Body of pancreas (tissue), 4 donors: ENCODE results near the gene SWSAP1. TPM values are rescaled to one million over a fixed set of nuclear protein-coding genes. Genes with fewer than 3 reads are reported as not detected.

Experiments used
- ATAC-seq: fragments of 150-250 bp; one replicate; pipeline ENCODE4 v1.9.1; 2016
- DNase-seq, 4 donors: peaks; one replicate each; pipeline ENCODE4 v3.0.0-alpha.2; 2019
- H3K27ac ChIP-seq, 4 donors: fragments of 200-600 bp; sonication (generic); 1 replicate in 3 of 4; 2 replicates in 1 of 4; pipeline versions ENCODE4 v1.5.1 to v1.6.1; 2016 to 2019; ENCODE audit warnings: mild to moderate bottlenecking in 1 of 4, mixed read lengths in 1 of 4, moderate library complexity in 1 of 4
- H3K27me3 ChIP-seq, 2 donors: fragments of 200-600 bp; sonication (generic); one replicate each; pipeline ENCODE4 v1.6.0; 2016; ENCODE audit warnings: mild to moderate bottlenecking in 1 of 2
- H3K36me3 ChIP-seq, 2 donors: fragments of 200-600 bp; sonication (generic); replicated peaks in 1 of 2; 2 replicates each; pipeline ENCODE4 v1.5.1; 2016; ENCODE audit warnings: low read depth in 2 of 2; ENCODE audit not compliant: insufficient read depth in 1 of 2
- H3K4me1 ChIP-seq: fragments of 200-600 bp; sonication (generic); one replicate; pipeline ENCODE4 v1.6.0; 2016
- H3K4me3 ChIP-seq, 2 donors: fragments of 200-600 bp; sonication (generic); 1 replicate in 1 of 2; 2 replicates in 1 of 2; pipeline ENCODE4 v1.5.1; 2016 to 2019
- H3K9me3 ChIP-seq, 3 donors: fragments of 200-600 bp; sonication (generic); 1 replicate in 2 of 3; 2 replicates in 1 of 3; pipeline ENCODE4 v1.5.1; 2016
- CTCF ChIP-seq, 7 experiments: fragments of 450-650 bp in 4 of 7; fragments of 200-600 bp in 3 of 7; sonication (generic) in 3 of 7; IDR thresholded peaks; one replicate each; pipeline ENCODE4 v1.5.1; 2016 to 2019; ENCODE audit warnings: antibody characterized with exemption in 7 of 7
- POLR2A ChIP-seq, 3 donors: fragments of 450-650 bp; IDR thresholded peaks; one replicate each; pipeline ENCODE4 v1.6.1; 2016; ENCODE audit warnings: antibody characterized with exemption in 3 of 3, mild to moderate bottlenecking in 2 of 3
- WGBS, 2 donors: methylation state at CpG; one replicate each; pipeline ENCODE4 v1.1.5; 2017; 5-methylcytosine and 5-hydroxymethylcytosine counted together
- intact Hi-C: fragments of 100-400 bp; cut with DNase I; formaldehyde crosslinking; loops from one replicate; pipeline ENCODE4 v1.15.1; 2023
- total RNA-seq, 2 donors: library from RNA; depleted of rRNA; stranded (reverse); fragments of >200 nt; gene quantifications; one replicate each; pipeline ENCODE4 v1.1.0, GENCODE V29; 2016

The SWSAP1 gene
- 1 to 10 TPM in 1 of 2 donors, under 1 TPM in 1; 0.78 to 2.0 TPM for total RNA-seq

- Histone ChIP-seq H3K4me3 (peak within 1 kb of the TSS in 1 of 2 donors; percentile 53), H3K27ac (peak within 1 kb of the TSS; percentile 89 to 97 (median 96)), H3K27me3 (no peaks in the 10 kb centered on the region), H3K9me3 (no peaks in the 10 kb centered on the region), H3K36me3 (no peaks in the 10 kb centered on the region), H3K4me1 (peaks cover 36% of the 10 kb centered on the region)
- peak; percentile 28 to 86 (median 85) for TF ChIP-seq POLR2A (IDR thresholded peaks at IDR 0.05)
- TF ChIP-seq CTCF (IDR thresholded peaks at IDR 0.05): no peak
- 0% methylated on average over 28 to 44 of the region's 44 CpGs for WGBS, 2 donors
- peak; percentile 98 to 100 (median 98) for DNase-seq
- intact Hi-C loops: no loop called here
- peak; percentile 95 for ATAC-seq
Measured at GRCh38 chr19:11374433-11375142, at the start of gene SWSAP1. SWSAP1 (plus strand) TSS chr19:11374666; CDS start chr19:11374681, 15 bp downstream.

- ATAC-seq (no peak), DNase-seq (no peak)
- no peaks in the 10 kb centered on the region for H3K9me3 ChIP-seq
- no peak for TF ChIP-seq POLR2A (IDR thresholded peaks at IDR 0.05)
- TF ChIP-seq CTCF (IDR thresholded peaks at IDR 0.05): no peak
- H3K27me3 ChIP-seq: no peaks in the 10 kb centered on the region
- H3K4me1 ChIP-seq: peaks cover 28% of the 10 kb centered on the region
- no peak overlapping the region for H3K4me3 ChIP-seq
- 61 to 76% methylated on average over 7 to 13 of the region's 17 CpGs for WGBS, 2 donors
- intact Hi-C loops: no loop called here
- H3K36me3 ChIP-seq: peaks cover 0 to 24% of the 10 kb centered on the region in 2 donors
- peak overlapping the region in 2 of 4 donors; percentile 68 to 70 for H3K27ac ChIP-seq
Measured at GRCh38 chr19:11324748-11325389, 49.6 kb upstream of the SWSAP1 start.

- ATAC-seq: no peak
- 92 to 97% methylated on average over 7 of the region's 7 CpGs for WGBS, 2 donors
- DNase-seq: no peak
- intact Hi-C loops: no loop called here
- Histone ChIP-seq H3K4me1 (peaks cover 28% of the 10 kb centered on the region), H3K9me3 (no peaks in the 10 kb centered on the region), H3K27me3 (no peaks in the 10 kb centered on the region), H3K4me3 (no peak overlapping the region), H3K36me3 (peaks cover 0 to 24% of the 10 kb centered on the region in 2 donors), H3K27ac (no peak overlapping the region)
- TF ChIP-seq POLR2A (IDR thresholded peaks at IDR 0.05) (no peak), CTCF (IDR thresholded peaks at IDR 0.05) (no peak)
Measured at GRCh38 chr19:11325544-11325943, 48.9 kb upstream of the SWSAP1 start.

GRCh38 chr19:11330127-11330526 lies 44.3 kb upstream of the SWSAP1 start:
- intact Hi-C loops: no loop called here
- no peaks in the 10 kb centered on the region for H3K9me3 ChIP-seq
- peaks cover 10 to 45% of the 10 kb centered on the region in 2 donors for H3K36me3 ChIP-seq

More at GRCh38 chr19:11330127-11330526, 44.3 kb upstream of the SWSAP1 start:
- Histone ChIP-seq H3K27ac (no peak overlapping the region), H3K4me3 (no peak overlapping the region), H3K27me3 (no peaks in the 10 kb centered on the region), H3K4me1 (no peaks in the 10 kb centered on the region)
- ATAC-seq (no peak), DNase-seq (no peak)
- WGBS, 2 donors: 71 to 83% methylated on average over 4 of the region's 4 CpGs
- TF ChIP-seq CTCF (IDR thresholded peaks at IDR 0.05) (no peak), POLR2A (IDR thresholded peaks at IDR 0.05) (no peak)
